LNCaP clone FGC (cell line): Measurements from ENCODE around the gene NMU.
A peak's percentile ranks its signal among the peaks of the same experiment; 100 is the strongest.

Experiments used
- DNase-seq: peaks from one replicate; pipeline ENCODE4 v3.0.0-alpha.2; 2011; ENCODE audit warnings: low read depth
- H3K4me3 ChIP-seq: 2 replicates; pipeline ENCODE4 v1.5.1; 2011; ENCODE audit warnings: mild to moderate bottlenecking, low read depth, low read length, control low read depth
- CTCF ChIP-seq: IDR thresholded peaks from 2 replicates; pipeline ENCODE4 v1.5.1; 2012; ENCODE audit warnings: mild to moderate bottlenecking; ENCODE audit not compliant: control insufficient read depth, insufficient read depth; ENCODE audit errors: extremely low read depth

The NMU gene

DNA sequence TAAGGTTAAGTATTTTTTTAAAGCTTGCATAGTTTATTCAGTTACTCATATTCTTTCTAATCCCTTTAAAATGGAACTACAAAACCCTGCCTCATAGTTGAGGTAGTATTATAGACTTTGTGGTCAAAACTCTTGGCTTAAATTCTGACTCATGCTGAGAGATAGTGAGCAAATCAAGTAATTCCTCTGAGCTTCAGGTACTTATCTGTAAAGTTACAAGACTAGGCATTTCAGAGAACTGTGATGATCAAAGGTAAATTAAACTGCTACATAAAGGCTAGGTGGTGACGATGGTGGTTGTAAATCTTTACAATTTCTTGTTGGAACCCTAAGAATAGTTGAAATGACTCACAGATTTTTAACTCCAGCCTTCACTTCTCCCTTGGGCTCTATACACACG lies 86.2 kb downstream of the NMU start:
- no peak overlapping the region for H3K4me3 ChIP-seq
- no peak for TF ChIP-seq CTCF
- no peak for DNase-seq

DNA sequence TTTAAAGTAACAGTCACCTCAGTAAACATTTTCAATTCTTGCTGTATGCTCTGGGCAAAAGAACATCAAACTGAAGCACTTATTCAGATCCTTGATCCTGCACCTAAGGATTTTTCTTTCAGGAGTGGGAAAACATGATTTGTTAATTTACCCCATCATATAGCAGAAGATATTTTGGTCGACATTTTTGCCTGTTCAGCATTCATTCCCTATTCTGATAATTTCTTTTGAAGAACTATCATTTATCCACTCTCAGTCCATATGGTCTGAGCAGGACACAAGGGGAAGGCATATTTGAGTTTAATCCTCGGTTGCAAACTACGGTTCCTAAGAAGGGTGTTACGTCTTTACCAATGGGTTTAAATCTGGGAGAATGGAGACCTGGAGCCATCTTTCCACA lies 88.2 kb downstream of the NMU start:
- DNase-seq = no peak
- TF ChIP-seq CTCF = no peak
- H3K4me3 ChIP-seq = peak overlapping the region; percentile 81; the same call in 1 of the 2 replicates

- no peak for TF ChIP-seq CTCF
- DNase-seq = no peak
- peak overlapping the region; percentile 81 for H3K4me3 ChIP-seq
These were observed 88.7 kb downstream of the NMU start for GRCh38 chr4:55547466-55547770.

GRCh38 chr4:55546756-55547465 lies 89.2 kb downstream of the NMU start, which contains the start of gene CLOCK:
Gene CLOCK (minus strand): TSS chr4:55546909. CDS start chr4:55482785, 64,124 bp downstream.
- TF ChIP-seq CTCF = peak; percentile 49
- no peak for DNase-seq
- peak within 1 kb of the TSS; percentile 81 for H3K4me3 ChIP-seq

- no peak for DNase-seq
- H3K4me3 ChIP-seq = peak overlapping the region; percentile 81
- TF ChIP-seq CTCF = no peak
These were observed 89.7 kb downstream of the NMU start for GRCh38 chr4:55546506-55546755.

DNA sequence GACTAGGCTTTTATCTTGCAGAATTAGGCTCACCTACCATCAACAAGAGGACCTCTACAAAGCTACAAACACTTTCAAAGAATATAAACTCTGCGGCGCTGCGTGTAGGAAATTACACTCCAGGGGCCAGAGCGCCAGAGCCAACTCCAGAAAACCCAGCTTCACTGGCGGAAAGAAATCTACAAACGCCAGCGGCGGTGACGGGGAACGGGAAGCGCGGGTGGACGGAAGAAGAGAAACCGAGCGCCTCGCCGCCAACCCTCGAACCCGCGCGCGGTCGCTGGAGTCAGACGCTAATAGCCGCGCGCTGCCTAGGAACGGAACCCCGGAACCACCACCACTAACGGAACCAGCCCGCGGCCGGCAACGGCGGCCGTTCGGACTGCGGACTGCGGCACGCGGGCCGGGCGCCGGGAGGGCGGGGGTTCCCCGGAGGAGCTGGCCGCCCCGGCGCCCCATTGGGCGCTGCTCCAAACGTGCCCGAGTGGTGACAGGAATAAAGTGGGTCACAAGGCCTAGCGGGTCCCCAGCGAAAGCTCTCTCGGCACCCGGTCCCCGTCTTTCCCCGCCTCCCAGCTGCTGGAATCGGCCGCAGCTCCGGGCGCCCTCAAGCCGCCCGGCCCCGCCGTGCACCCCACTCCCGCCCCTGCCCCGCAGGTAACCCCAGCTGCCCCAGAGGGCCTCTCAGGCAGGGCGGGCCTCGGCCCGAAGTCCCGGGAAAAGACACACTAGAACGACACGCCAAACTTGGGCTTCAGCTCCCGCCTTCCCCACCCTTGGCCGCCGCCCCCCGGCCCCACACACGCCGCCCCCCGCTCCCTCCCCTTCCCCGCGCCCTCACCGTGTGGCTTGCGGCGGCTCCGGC lies 90.2 kb downstream of the NMU start:
- no peak for DNase-seq
- TF ChIP-seq CTCF = no peak
- H3K4me3 ChIP-seq = peak overlapping the region; percentile 81
